H1 (cell line): ENCODE results near the gene SASH3. TPM values are rescaled to one million over a fixed set of nuclear protein-coding genes. Genes with fewer than 3 reads are reported as not detected.

Source experiments
- EP300 ChIP-seq, 2 experiments: IDR thresholded peaks; 1 replicate in 1 of 2; 2 replicates in 1 of 2; pipeline ENCODE4 v1.6.1; 2011 to 2012; ENCODE audit warnings: low read depth in 2 of 2, low read length in 2 of 2, mild to moderate bottlenecking in 2 of 2, borderline replicate concordance in 1 of 2, inconsistent platforms in 1 of 2, moderate library complexity in 1 of 2
- EZH2 ChIP-seq: fragments of 200-600 bp; sonication (generic); IDR thresholded peaks from 2 replicates; pipeline ENCODE4 v1.7.1; 2012; ENCODE audit warnings: low read depth, mild to moderate bottlenecking, moderate library complexity, low read length, inconsistent platforms; ENCODE audit not compliant: severe bottlenecking
- RBBP5 ChIP-seq: IDR thresholded peaks from 2 replicates; pipeline ENCODE4 v1.7.1; 2012; ENCODE audit warnings: low read depth, mild to moderate bottlenecking, inconsistent platforms, low read length, moderate library complexity, borderline replicate concordance
- SIRT6 ChIP-seq: IDR thresholded peaks from one replicate; pipeline ENCODE4 v1.7.1; 2012; ENCODE audit warnings: low read length, inconsistent platforms
- SP1 ChIP-seq: IDR thresholded peaks from 2 replicates; pipeline ENCODE4 v1.6.1; 2011; ENCODE audit warnings: low read depth, low read length
- polyA plus RNA-seq, 7 experiments: library from polyadenylated mRNA; depleted of rRNA in 3 of 7; stranded (reverse) in 5 of 7; unstranded in 2 of 7; fragments of >200 nt in 5 of 7; fragments of 200-250 nt in 2 of 7; gene quantifications; 1 replicate in 5 of 7; 2 replicates in 1 of 7; 4 replicates in 1 of 7; pipeline versions ENCODE4 v1.2.1 to v1.2.3, GENCODE V29; 2011 to 2013; ENCODE audit warnings: missing spikeins in 2 of 7, mixed read lengths in 2 of 7
- total RNA-seq: library from RNA; stranded (reverse); fragmentation: NEBNext Ultra II Directional; extraction: Animal tissue kit (Norgen Biotek cat#: 25700); gene quantifications from 2 replicates; pipeline ENCODE4 v1.2.1, GENCODE V29; 2021

SASH3 gene
- total and polyA plus RNA-seq, 2 of the 8 experiments (the other 6 are each of a cell fraction or from before 2014, with no cell fraction given): not detected

DNA sequence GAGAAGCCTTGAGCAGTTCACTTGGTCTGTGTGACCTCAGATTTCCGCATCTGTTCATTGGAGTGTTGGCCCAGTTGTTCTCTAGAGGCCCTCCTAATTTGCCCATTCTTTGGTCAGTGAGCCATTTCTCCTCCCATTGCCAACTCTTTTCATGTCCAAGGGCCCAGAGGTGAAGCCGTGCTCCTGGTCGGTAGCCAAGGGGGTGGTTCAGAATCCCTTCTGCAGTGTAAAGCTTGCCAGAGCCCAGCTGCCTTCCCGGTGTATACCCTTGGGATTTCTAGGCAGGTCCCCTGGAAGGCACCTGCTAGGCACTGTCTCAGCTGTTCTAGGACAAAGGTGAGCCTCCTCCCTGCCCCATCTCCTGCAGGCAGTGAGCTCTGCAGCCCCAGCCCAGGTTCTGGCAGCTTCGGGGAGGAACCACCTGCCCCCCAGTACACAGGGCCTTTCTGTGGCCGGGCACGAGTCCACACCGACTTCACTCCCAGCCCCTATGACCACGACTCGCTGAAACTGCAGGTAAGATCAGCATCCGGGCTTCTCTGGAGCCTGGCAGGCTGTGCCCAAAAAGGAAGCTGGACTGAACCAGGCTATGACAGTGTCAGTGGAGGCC lies 12.3 kb downstream of the SASH3 start (continued):
- TF ChIP-seq EP300 (IDR thresholded peaks at IDR 0.05; ENCODE audit: borderline replicate concordance in 1 of 2, low read depth in 2 of 2, low read length in 2 of 2): no peak
- no peak for TF ChIP-seq SIRT6
- TF ChIP-seq RBBP5: no peak
- no peak for TF ChIP-seq SP1
- no peak for TF ChIP-seq EZH2
